DND-41 (cell line): ENCODE data around the gene RNF186.

Experiments
- CTCF ChIP-seq: IDR thresholded peaks from 2 replicates; pipeline ENCODE4 v1.5.1; 2012; ENCODE audit warnings: borderline replicate concordance, low read length, moderate library complexity, mild to moderate bottlenecking; ENCODE audit not compliant: poor library complexity, severe bottlenecking; ENCODE audit errors: extremely low read depth
- EZH2 ChIP-seq: IDR thresholded peaks from 3 replicates; pipeline ENCODE4 v1.6.1; 2012; ENCODE audit warnings: borderline replicate concordance, low read depth, mild to moderate bottlenecking, moderate library complexity, low read length, inconsistent platforms; ENCODE audit not compliant: severe bottlenecking

- no peak for TF ChIP-seq CTCF
- no peak for TF ChIP-seq EZH2
These were observed 45.3 kb upstream of the RNF186 start for GRCh38 chr1:19860418-19860817.
